Measurements from ENCODE around the gene RASD2.

RASD2 gene

GRCh38 chr22:35580351-35581022, 39.9 kb downstream of the RASD2 start:
- no peak for DNase-seq (ENCODE audit: low spot score)
- no peak for TF ChIP-seq CTCF (IDR thresholded peaks at IDR 0.05; ENCODE audit: borderline replicate concordance, control extremely low read depth, extremely low read depth, insufficient read depth, missing control alignments)
- in situ Hi-C loops (cut with MboI; ENCODE audit: low sequenced_read_pairs, unreplicated experiment), result loop anchor here (10.0 kb wide), 1 partner anchor 226 kb away; no protein-coding TSS in a partner anchor

- DNase-seq (ENCODE audit: low spot score), result no peak
- in situ Hi-C loops (cut with MboI; ENCODE audit: low sequenced_read_pairs, unreplicated experiment), result loop anchor here (10.0 kb wide), 1 partner anchor 226 kb away; no protein-coding TSS in a partner anchor
- no peak for TF ChIP-seq CTCF (IDR thresholded peaks at IDR 0.05; ENCODE audit: borderline replicate concordance, control extremely low read depth, extremely low read depth, insufficient read depth, missing control alignments)
These were observed 40.4 kb downstream of the RASD2 start for GRCh38 chr22:35581023-35581413.

GRCh38 chr22:35582218-35582860, 41.7 kb downstream of the RASD2 start:
- no peak for TF ChIP-seq CTCF (IDR thresholded peaks at IDR 0.05; ENCODE audit: borderline replicate concordance, control extremely low read depth, extremely low read depth, insufficient read depth, missing control alignments)
- in situ Hi-C loops (cut with MboI; ENCODE audit: low sequenced_read_pairs, unreplicated experiment), result loop anchor here (10.0 kb wide), 1 partner anchor 228 kb away; no protein-coding TSS in a partner anchor
- DNase-seq (ENCODE audit: low spot score), result no peak

- in situ Hi-C loops (cut with MboI; ENCODE audit: low sequenced_read_pairs, unreplicated experiment), result loop anchor here (10.0 kb wide), 1 partner anchor 228 kb away; no protein-coding TSS in a partner anchor
- peak; percentile 83 for TF ChIP-seq CTCF (IDR thresholded peaks at IDR 0.05; ENCODE audit: borderline replicate concordance, control extremely low read depth, extremely low read depth, insufficient read depth, missing control alignments)
These were observed 42.4 kb downstream of the RASD2 start for GRCh38 chr22:35582861-35583670.

GRCh38 chr22:35586771-35587170, 46.1 kb downstream of the RASD2 start:
- in situ Hi-C loops (cut with MboI; ENCODE audit: low sequenced_read_pairs, unreplicated experiment), result loop anchor here (10.0 kb wide), 1 partner anchor 232 kb away; no protein-coding TSS in a partner anchor
- no peak for DNase-seq (ENCODE audit: low spot score)
- no peak for TF ChIP-seq CTCF (IDR thresholded peaks at IDR 0.05; ENCODE audit: borderline replicate concordance, control extremely low read depth, extremely low read depth, insufficient read depth, missing control alignments)

More at GRCh38 chr22:35582861-35583670, 42.4 kb downstream of the RASD2 start:
- peak; percentile 89 for DNase-seq (ENCODE audit: low spot score)

- no peak for DNase-seq (ENCODE audit: low spot score)
- in situ Hi-C loops (cut with MboI; ENCODE audit: low sequenced_read_pairs, unreplicated experiment), result loop anchor here (10.0 kb wide), 1 partner anchor 233 kb away; no protein-coding TSS in a partner anchor
- no peak for TF ChIP-seq CTCF (IDR thresholded peaks at IDR 0.05; ENCODE audit: borderline replicate concordance, control extremely low read depth, extremely low read depth, insufficient read depth, missing control alignments)
These were observed 46.8 kb downstream of the RASD2 start for GRCh38 chr22:35587447-35587870.
